Testis (tissue), 2 donors: ENCODE data around the gene COL4A4.

Experiments
- CTCF ChIP-seq, 3 experiments: fragments of 450-650 bp in 2 of 3; fragments of 200-600 bp in 1 of 3; sonication (generic) in 1 of 3; IDR thresholded peaks; one replicate each; pipeline ENCODE4 v1.5.1; 2016 to 2019; ENCODE audit warnings: antibody characterized with exemption in 3 of 3, mild to moderate bottlenecking in 2 of 3, moderate library complexity in 1 of 3
- POLR2A ChIP-seq: fragments of 450-650 bp; IDR thresholded peaks from one replicate; pipeline ENCODE4 v1.6.1; 2017; ENCODE audit warnings: antibody characterized with exemption, mild to moderate bottlenecking, moderate library complexity

- TF ChIP-seq POLR2A: no peak
- no peak for TF ChIP-seq CTCF (IDR thresholded peaks at IDR 0.05)
Observed at GRCh38 chr2:226965376-226965775, 198.6 kb downstream of the COL4A4 start.
